ENCODE data around the gene OLFML1. TPM values are rescaled to one million over a fixed set of nuclear protein-coding genes. Genes with fewer than 3 reads are reported as not detected.
A peak's percentile ranks its signal among the peaks of the same experiment; 100 is the strongest.

Gene OLFML1
- total RNA-seq, 2 donors from 2014 or later, result 0.81 to 1.5 TPM

DNA sequence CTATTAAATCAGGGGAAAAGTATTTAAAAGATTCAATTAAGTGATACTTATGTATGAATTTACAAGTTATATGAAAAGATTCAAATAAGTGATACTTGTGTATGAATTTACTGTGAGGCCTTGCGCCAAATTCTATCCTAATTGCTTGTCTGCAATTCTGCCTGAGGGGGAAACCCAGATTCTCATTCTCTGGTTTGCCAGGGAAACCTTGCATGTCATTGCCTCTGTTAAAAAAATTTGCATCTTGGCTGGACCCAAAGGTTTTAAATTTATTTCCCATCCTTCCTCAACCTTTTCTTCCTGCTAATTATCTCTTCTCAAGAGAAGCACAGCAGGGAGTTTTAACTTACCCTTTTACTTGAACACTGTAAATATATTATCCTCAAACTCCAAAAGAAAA lies 13.8 kb downstream of the OLFML1 start:
- Mint-ChIP-seq H3K27ac (no peak overlapping the region), H3K36me3 (ENCODE audit: low read depth) (no peaks in the 10 kb centered on the region), H3K4me3 (no peak overlapping the region), H3K4me1 (peaks cover 15% of the 10 kb centered on the region), H3K9me3 (no peaks in the 10 kb centered on the region), H3K27me3 (ENCODE audit: insufficient read depth) (no peaks in the 10 kb centered on the region)
- TF ChIP-seq, protein P1, sequence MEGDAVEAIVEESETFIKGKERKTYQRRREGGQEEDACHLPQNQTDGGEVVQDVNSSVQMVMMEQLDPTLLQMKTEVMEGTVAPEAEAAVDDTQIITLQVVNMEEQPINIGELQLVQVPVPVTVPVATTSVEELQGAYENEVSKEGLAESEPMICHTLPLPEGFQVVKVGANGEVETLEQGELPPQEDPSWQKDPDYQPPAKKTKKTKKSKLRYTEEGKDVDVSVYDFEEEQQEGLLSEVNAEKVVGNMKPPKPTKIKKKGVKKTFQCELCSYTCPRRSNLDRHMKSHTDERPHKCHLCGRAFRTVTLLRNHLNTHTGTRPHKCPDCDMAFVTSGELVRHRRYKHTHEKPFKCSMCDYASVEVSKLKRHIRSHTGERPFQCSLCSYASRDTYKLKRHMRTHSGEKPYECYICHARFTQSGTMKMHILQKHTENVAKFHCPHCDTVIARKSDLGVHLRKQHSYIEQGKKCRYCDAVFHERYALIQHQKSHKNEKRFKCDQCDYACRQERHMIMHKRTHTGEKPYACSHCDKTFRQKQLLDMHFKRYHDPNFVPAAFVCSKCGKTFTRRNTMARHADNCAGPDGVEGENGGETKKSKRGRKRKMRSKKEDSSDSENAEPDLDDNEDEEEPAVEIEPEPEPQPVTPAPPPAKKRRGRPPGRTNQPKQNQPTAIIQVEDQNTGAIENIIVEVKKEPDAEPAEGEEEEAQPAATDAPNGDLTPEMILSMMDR (conservative IDR thresholded peaks at IDR 0.05), result no peak
- H3K4me1 ChIP-seq (ENCODE audit: control insufficient read depth, insufficient read depth, low read length), result peaks cover 12% of the 10 kb centered on the region
- H3K27me3 ChIP-seq (ENCODE audit: control insufficient read depth, insufficient read depth, low read length, poor library complexity, severe bottlenecking), result no peaks in the 10 kb centered on the region
- no peak overlapping the region for H3K27ac ChIP-seq (ENCODE audit: low read depth, low read length)
- H3K36me3 ChIP-seq (ENCODE audit: control insufficient read depth, insufficient read depth, low read length), result no peaks in the 10 kb centered on the region
- no peaks in the 10 kb centered on the region for H3K9me3 ChIP-seq (ENCODE audit: control insufficient read depth, low read length)
- no peak overlapping the region for H3K9ac ChIP-seq (ENCODE audit: extremely low read depth, low read length, poor library complexity, severe bottlenecking)
- H3K4me3 ChIP-seq (ENCODE audit: low read length), result no peak overlapping the region
- no peak for DNase-seq
- 96% methylated on average over 1 of the region's 1 CpG; no CpG with 5 or more reads in 1 of the 2 experiments for WGBS, 2 experiments (ENCODE audit: insufficient coverage in 1 of 2, insufficient read length in 1 of 2)

DNA sequence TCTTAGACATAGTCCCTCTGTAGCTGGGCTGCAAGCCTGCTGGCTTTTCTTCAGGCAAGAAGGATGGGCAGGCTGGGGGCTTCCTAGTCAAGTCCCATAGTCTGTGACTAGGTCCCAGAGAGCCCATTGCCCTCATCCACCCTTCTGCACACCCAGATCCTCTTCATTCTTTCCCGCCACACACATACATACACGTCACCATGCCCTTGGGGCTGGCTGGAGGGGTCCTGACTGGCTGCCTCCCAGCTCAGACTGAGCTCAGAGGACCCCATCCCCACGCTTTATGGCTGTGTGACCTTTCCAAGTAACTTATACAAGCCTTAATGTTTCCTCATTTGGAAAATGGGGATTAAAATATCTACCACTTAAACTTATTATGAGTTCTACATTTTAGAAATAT lies 14.9 kb downstream of the OLFML1 start:
- no peak overlapping the region for H3K27ac Mint-ChIP-seq
- whole genome bisulfite sequencing, 2 experiments (ENCODE audit: insufficient coverage in 1 of 2, insufficient read length in 1 of 2), result 91 to 92% methylated on average over 2 to 3 of the region's 3 CpGs

DNA sequence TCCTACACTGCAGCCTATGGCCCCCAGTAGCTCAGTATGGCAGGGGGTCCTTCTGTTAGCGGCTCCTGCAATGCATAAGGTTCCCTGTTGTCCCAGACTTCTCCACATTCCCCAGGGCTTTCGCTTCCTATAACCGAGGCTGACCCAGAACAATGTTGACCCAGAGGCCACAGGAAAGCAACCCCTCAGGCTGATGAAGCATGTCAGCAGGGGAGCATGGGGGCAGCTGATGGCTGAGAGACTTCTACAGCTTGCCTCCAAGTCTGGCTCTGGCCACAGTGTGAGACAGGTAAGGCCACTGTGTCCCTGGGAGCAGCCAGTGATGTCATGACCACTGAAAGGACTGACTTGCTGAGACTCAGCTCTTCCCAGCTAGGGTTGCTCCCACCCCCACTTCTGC lies 15.9 kb downstream of the OLFML1 start:
- peak; percentile 64 for DNase-seq
- no peaks in the 10 kb centered on the region for H3K9me3 ChIP-seq (ENCODE audit: control insufficient read depth, low read length)
- H3K9ac ChIP-seq (ENCODE audit: extremely low read depth, low read length, poor library complexity, severe bottlenecking), result no peak overlapping the region
- Mint-ChIP-seq H3K9me3 (no peaks in the 10 kb centered on the region), H3K27me3 (ENCODE audit: insufficient read depth) (no peaks in the 10 kb centered on the region), H3K4me3 (no peak overlapping the region), H3K36me3 (ENCODE audit: low read depth) (no peaks in the 10 kb centered on the region), H3K27ac (no peak overlapping the region), H3K4me1 (peaks cover 8% of the 10 kb centered on the region)
- peaks cover 6% of the 10 kb centered on the region for H3K4me1 ChIP-seq (ENCODE audit: control insufficient read depth, insufficient read depth, low read length)
- TF ChIP-seq, protein P1 (conservative IDR thresholded peaks at IDR 0.05), result no peak
- no peak overlapping the region for H3K4me3 ChIP-seq (ENCODE audit: low read length)
- H3K27me3 ChIP-seq (ENCODE audit: control insufficient read depth, insufficient read depth, low read length, poor library complexity, severe bottlenecking), result no peaks in the 10 kb centered on the region
- no peak overlapping the region for H3K27ac ChIP-seq (ENCODE audit: low read depth, low read length)
- 83% methylated on average over 3 of the region's 3 CpGs; no CpG with 5 or more reads in 1 of the 2 experiments for WGBS, 2 experiments (ENCODE audit: insufficient coverage in 1 of 2, insufficient read length in 1 of 2)
- H3K36me3 ChIP-seq (ENCODE audit: control insufficient read depth, insufficient read depth, low read length), result no peaks in the 10 kb centered on the region

More for the DNA sequence above, 14.9 kb downstream of the OLFML1 start:
- H3K4me1 Mint-ChIP-seq, result peaks cover 6% of the 10 kb centered on the region
- no peaks in the 10 kb centered on the region for H3K9me3 ChIP-seq (ENCODE audit: control insufficient read depth, low read length)
- no peak overlapping the region for H3K4me3 ChIP-seq (ENCODE audit: low read length)
- peaks cover 6% of the 10 kb centered on the region for H3K4me1 ChIP-seq (ENCODE audit: control insufficient read depth, insufficient read depth, low read length)
- TF ChIP-seq, protein P1 (conservative IDR thresholded peaks at IDR 0.05), result no peak
- no peak overlapping the region for H3K9ac ChIP-seq (ENCODE audit: extremely low read depth, low read length, poor library complexity, severe bottlenecking)
- no peak overlapping the region for H3K27ac ChIP-seq (ENCODE audit: low read depth, low read length)
- no peaks in the 10 kb centered on the region for H3K36me3 ChIP-seq (ENCODE audit: control insufficient read depth, insufficient read depth, low read length)
- no peaks in the 10 kb centered on the region for H3K9me3 Mint-ChIP-seq
- H3K4me3 Mint-ChIP-seq, result no peak overlapping the region
- no peaks in the 10 kb centered on the region for H3K27me3 Mint-ChIP-seq (ENCODE audit: insufficient read depth)
- H3K27me3 ChIP-seq (ENCODE audit: control insufficient read depth, insufficient read depth, low read length, poor library complexity, severe bottlenecking), result no peaks in the 10 kb centered on the region
- no peaks in the 10 kb centered on the region for H3K36me3 Mint-ChIP-seq (ENCODE audit: low read depth)
- DNase-seq, result no peak

Data from endodermal cell (in vitro differentiated cells).